GM15510 (cell line): ENCODE data around the gene GTF3C1.
A peak's percentile ranks its signal among the peaks of the same experiment; 100 is the strongest.

Source experiments
- POLR2A ChIP-seq: IDR thresholded peaks from 3 replicates; pipeline ENCODE4 v1.6.1; 2011; ENCODE audit warnings: borderline replicate concordance; ENCODE audit not compliant: insufficient read length; ENCODE audit errors: extremely low read depth

The GTF3C1 gene

GRCh38 chr16:27458987-27459688 is 90.6 kb downstream of the GTF3C1 start:
- no peak for TF ChIP-seq POLR2A

- TF ChIP-seq POLR2A: no peak
Measured at GRCh38 chr16:27458258-27458657, 91.5 kb downstream of the GTF3C1 start.

- TF ChIP-seq POLR2A: no peak
Measured at GRCh38 chr16:27455700-27456099, 94.0 kb downstream of the GTF3C1 start.

- no peak for TF ChIP-seq POLR2A
Measured at GRCh38 chr16:27453494-27453825, 96.3 kb downstream of the GTF3C1 start.

DNA sequence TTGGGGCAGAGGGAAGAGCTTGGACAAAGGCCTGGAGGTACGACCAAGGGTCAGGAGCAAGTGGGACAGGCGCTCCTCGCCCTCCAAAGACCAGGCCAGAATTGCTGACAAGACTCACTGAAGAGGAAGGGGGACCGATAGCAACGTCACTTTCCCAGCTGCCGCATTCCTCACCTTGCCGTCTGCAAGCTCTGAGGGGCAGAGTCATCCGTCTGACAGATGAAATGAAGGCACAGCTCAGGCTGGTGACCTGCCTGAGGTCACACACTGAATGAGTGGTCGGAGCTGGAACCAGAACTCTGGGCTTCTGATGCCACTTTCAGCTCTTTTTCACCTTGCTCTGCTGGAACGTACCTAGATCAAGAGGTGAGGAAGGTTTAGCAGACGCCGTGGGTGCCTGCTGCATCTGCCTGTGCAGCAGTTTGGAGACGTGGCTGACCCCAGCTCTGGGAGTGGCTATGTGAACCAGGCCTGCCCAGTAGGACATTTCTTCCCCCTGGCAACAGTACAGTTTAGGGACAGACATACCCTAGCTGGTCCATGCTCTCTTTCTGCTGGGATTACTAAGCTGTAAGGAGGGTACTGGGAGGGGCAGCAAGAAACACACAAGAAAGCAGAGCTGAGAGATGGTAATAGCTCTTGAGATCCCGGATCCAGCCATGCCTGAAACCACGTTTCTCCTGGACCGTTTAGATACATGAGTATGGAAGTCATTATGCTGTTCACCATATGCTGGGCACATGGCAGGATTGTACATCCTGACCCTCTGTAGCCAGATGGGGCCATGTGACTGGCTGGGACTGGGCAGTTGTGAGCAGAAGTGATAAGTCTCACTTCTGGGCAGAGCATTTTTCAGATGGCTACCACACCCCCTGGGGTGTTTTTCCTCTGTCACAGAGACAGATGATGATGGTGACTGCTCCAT is 96.9 kb downstream of the GTF3C1 start:
- peak; percentile 9 for TF ChIP-seq POLR2A

- TF ChIP-seq POLR2A: peak; percentile 7
Measured at GRCh38 chr16:27450196-27450549, 99.5 kb downstream of the GTF3C1 start.

- peak; percentile 51 for TF ChIP-seq POLR2A
Measured at GRCh38 chr16:27449434-27450195, 100.1 kb downstream of the GTF3C1 start.

DNA sequence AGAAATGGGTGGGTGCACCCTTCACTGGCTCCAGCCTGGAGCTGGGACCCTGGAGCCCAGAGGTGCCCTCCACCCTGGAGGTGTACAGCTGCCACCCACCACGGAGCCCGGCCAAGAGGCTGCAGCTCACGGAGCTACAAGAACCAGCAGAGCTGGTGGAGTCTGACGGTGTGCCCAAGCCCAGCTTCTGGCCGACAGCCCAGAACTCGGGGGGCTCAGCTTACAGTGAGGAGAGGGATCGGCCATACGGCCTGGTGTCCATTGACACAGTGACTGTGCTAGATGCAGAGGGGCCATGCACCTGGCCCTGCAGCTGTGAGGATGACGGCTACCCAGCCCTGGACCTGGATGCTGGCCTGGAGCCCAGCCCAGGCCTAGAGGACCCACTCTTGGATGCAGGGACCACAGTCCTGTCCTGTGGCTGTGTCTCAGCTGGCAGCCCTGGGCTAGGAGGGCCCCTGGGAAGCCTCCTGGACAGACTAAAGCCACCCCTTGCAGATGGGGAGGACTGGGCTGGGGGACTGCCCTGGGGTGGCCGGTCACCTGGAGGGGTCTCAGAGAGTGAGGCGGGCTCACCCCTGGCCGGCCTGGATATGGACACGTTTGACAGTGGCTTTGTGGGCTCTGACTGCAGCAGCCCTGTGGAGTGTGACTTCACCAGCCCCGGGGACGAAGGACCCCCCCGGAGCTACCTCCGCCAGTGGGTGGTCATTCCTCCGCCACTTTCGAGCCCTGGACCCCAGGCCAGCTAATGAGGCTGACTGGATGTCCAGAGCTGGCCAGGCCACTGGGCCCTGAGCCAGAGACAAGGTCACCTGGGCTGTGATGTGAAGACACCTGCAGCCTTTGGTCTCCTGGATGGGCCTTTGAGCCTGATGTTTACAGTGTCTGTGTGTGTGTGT is 100.9 kb downstream of the GTF3C1 start:
- peak; percentile 49 for TF ChIP-seq POLR2A

GRCh38 chr16:27447301-27447700 is 102.4 kb downstream of the GTF3C1 start:
- no peak for TF ChIP-seq POLR2A

GRCh38 chr16:27446721-27447120 is 103.0 kb downstream of the GTF3C1 start:
- peak; percentile 39 for TF ChIP-seq POLR2A

- no peak for TF ChIP-seq POLR2A
Measured at GRCh38 chr16:27445502-27446175, 104.1 kb downstream of the GTF3C1 start.

DNA sequence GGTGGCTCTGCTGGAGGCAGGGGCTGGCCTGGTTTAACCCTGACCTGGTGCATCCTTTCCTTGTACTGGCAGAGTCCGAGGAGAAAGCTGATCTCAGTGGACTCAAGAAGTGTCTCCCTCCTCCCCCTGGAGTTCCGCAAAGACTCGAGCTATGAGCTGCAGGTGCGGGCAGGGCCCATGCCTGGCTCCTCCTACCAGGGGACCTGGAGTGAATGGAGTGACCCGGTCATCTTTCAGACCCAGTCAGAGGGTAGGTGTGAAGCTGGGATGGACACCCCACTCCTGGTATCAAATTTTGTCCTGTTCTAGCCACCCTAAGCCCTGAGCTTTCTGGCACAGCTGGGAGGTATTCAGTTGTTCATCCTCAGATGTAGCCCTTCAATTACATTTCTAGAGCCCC is 105.2 kb downstream of the GTF3C1 start:
- TF ChIP-seq POLR2A: no peak

- TF ChIP-seq POLR2A: no peak
Measured at GRCh38 chr16:27444015-27444414, 105.7 kb downstream of the GTF3C1 start.

DNA sequence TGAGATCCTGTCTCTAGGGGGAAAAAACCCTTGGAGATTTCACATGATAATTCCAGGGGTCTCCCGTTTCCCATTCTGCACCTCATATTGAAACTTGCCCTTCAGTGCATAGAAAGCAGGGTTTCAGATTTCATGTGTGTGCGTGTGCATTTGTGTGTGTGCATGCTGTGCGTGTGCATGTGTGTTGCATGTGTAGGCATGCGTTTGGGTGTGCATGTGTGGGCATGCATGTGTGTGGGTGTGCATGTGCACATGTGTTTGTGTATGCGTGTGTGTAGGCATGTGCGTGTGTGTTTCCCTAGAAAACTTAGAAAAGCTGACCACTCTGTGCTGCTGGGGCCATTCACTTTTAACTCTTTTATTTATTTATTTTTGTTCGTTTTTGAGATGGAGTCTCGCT is 107.7 kb downstream of the GTF3C1 start:
- TF ChIP-seq POLR2A: no peak
